Hypothalamus (tissue), 51 donors: ENCODE measurements around the gene ANKH.
A peak's percentile ranks its signal among the peaks of the same experiment; 100 is the strongest.
"Not testable (repeated sequence)": the region's sequence is repeated elsewhere in the genome, so short reads cannot be mapped to it uniquely, and the experiment has no call there.

Experiments
- DNase-seq, 51 donors: peaks; one replicate each; lab custom pipeline; 2025; lab: John Stamatoyannopoulos, UW

The ANKH gene

GRCh38 chr5:14834062-14834461 is 37.5 kb downstream of the ANKH start:
- no peak for DNase-seq

- no peak for DNase-seq
Observed at GRCh38 chr5:14831006-14831338, 40.6 kb downstream of the ANKH start.

- no peak for DNase-seq
Observed at GRCh38 chr5:14830210-14831005, 41.2 kb downstream of the ANKH start.

GRCh38 chr5:14829396-14829795 is 42.2 kb downstream of the ANKH start:
- DNase-seq = no peak

- DNase-seq = no peak
Observed at GRCh38 chr5:14826714-14827113, 44.9 kb downstream of the ANKH start.

GRCh38 chr5:14825977-14826376 is 45.6 kb downstream of the ANKH start:
- DNase-seq = no peak

GRCh38 chr5:14824499-14824898 is 47.1 kb downstream of the ANKH start:
- DNase-seq = no peak

GRCh38 chr5:14821100-14821845 is 50.3 kb downstream of the ANKH start:
- no peak for DNase-seq

- DNase-seq = no peak
Observed at GRCh38 chr5:14818931-14819790, 52.4 kb downstream of the ANKH start.

GRCh38 chr5:14817762-14818136 is 53.8 kb downstream of the ANKH start:
- not testable (repeated sequence) for DNase-seq

GRCh38 chr5:14816999-14817761 is 54.4 kb downstream of the ANKH start:
- peak in 3 of 51 donors; percentile 13 to 37 (median 25) for DNase-seq

- peak in 1 of 51 donors; percentile 33 for DNase-seq
Observed at GRCh38 chr5:14816374-14816998, 55.1 kb downstream of the ANKH start.

- DNase-seq = no peak
Observed at GRCh38 chr5:14813747-14814146, 57.8 kb downstream of the ANKH start.

GRCh38 chr5:14812166-14812565 is 59.4 kb downstream of the ANKH start:
- DNase-seq = no peak

- DNase-seq = peak in 15 of 51 donors; percentile 9 to 50 (median 27)
Observed at GRCh38 chr5:14810928-14811572, 60.5 kb downstream of the ANKH start.

GRCh38 chr5:14810282-14810681 is 61.3 kb downstream of the ANKH start:
- no peak for DNase-seq

- DNase-seq = peak in 38 of 51 donors; percentile 6 to 73 (median 48)
Observed at GRCh38 chr5:14809369-14810155, 62.0 kb downstream of the ANKH start.

GRCh38 chr5:14807471-14807870 is 64.1 kb downstream of the ANKH start:
- DNase-seq = no peak

- DNase-seq = peak in 1 of 51 donors; percentile 6
Observed at GRCh38 chr5:14806456-14806855, 65.1 kb downstream of the ANKH start.
